ENCODE results near the gene AJM1.

AJM1 gene

GRCh38 chr9:136885950-136886578 is 43.8 kb downstream of the AJM1 start, which contains the start of gene TRAF2:
TSS of gene TRAF2 (plus strand) at chr9:136886516. CDS start at chr9:136898741, 12,225 bp downstream.
- peak within 1 kb of the TSS; percentile 79 to 97 for H3K4me3 ChIP-seq (ENCODE audit: low read depth in 1 of 2, low read length in 1 of 2)
- peaks cover 11% of the 10 kb centered on the region for H3K36me3 ChIP-seq
- H3K4me1 ChIP-seq (ENCODE audit: control insufficient read depth in 1 of 2, insufficient read depth in 1 of 2, low read depth in 1 of 2, low read length in 1 of 2), result peaks cover 19 to 28% of the 10 kb centered on the region in 2 experiments
- H3K27me3 ChIP-seq, result peaks cover 21% of the 10 kb centered on the region
- peak; percentile 19 for TF ChIP-seq CTCF (IDR thresholded peaks at IDR 0.05)
- H3K27ac ChIP-seq, result peak within 1 kb of the TSS; percentile 74
- no peaks in the 10 kb centered on the region for H3K9me3 ChIP-seq

- peak overlapping the region; percentile 74 for H3K27ac ChIP-seq
- H3K36me3 ChIP-seq, result peaks cover 11% of the 10 kb centered on the region
- H3K27me3 ChIP-seq, result peaks cover 12% of the 10 kb centered on the region
- no peak for TF ChIP-seq CTCF (IDR thresholded peaks at IDR 0.05)
- no peaks in the 10 kb centered on the region for H3K9me3 ChIP-seq
- peak overlapping the region; percentile 79 to 97 for H3K4me3 ChIP-seq (ENCODE audit: low read depth in 1 of 2, low read length in 1 of 2)
- peaks cover 19 to 28% of the 10 kb centered on the region in 2 experiments for H3K4me1 ChIP-seq (ENCODE audit: control insufficient read depth in 1 of 2, insufficient read depth in 1 of 2, low read depth in 1 of 2, low read length in 1 of 2)
Observed at GRCh38 chr9:136886610-136887597, 44.6 kb downstream of the AJM1 start.

- H3K27ac ChIP-seq, result no peak overlapping the region
Observed at GRCh38 chr9:136888454-136888853, 46.2 kb downstream of the AJM1 start.

GRCh38 chr9:136889858-136890257 is 47.6 kb downstream of the AJM1 start:
- Histone ChIP-seq H3K36me3 (peaks cover 19% of the 10 kb centered on the region), H3K4me3 (ENCODE audit: low read depth in 1 of 2, low read length in 1 of 2) (no peak overlapping the region), H3K27ac (no peak overlapping the region), H3K27me3 (no peaks in the 10 kb centered on the region), H3K9me3 (no peaks in the 10 kb centered on the region), H3K4me1 (ENCODE audit: control insufficient read depth in 1 of 2, insufficient read depth in 1 of 2, low read depth in 1 of 2, low read length in 1 of 2) (peaks cover 19 to 20% of the 10 kb centered on the region in 2 experiments)
- TF ChIP-seq CTCF (IDR thresholded peaks at IDR 0.05), result no peak

More at GRCh38 chr9:136888454-136888853, 46.2 kb downstream of the AJM1 start:
- no peaks in the 10 kb centered on the region for H3K27me3 ChIP-seq
- peaks cover 19 to 20% of the 10 kb centered on the region in 2 experiments for H3K4me1 ChIP-seq (ENCODE audit: control insufficient read depth in 1 of 2, insufficient read depth in 1 of 2, low read depth in 1 of 2, low read length in 1 of 2)
- no peaks in the 10 kb centered on the region for H3K9me3 ChIP-seq
- peaks cover 19% of the 10 kb centered on the region for H3K36me3 ChIP-seq
- no peak for TF ChIP-seq CTCF (IDR thresholded peaks at IDR 0.05)
- no peak overlapping the region for H3K4me3 ChIP-seq (ENCODE audit: low read depth in 1 of 2, low read length in 1 of 2)

- no peak overlapping the region for H3K4me3 ChIP-seq (ENCODE audit: low read depth in 1 of 2, low read length in 1 of 2)
- no peaks in the 10 kb centered on the region for H3K27me3 ChIP-seq
- H3K36me3 ChIP-seq, result peaks cover 25% of the 10 kb centered on the region
- no peaks in the 10 kb centered on the region for H3K9me3 ChIP-seq
- no peak overlapping the region for H3K27ac ChIP-seq
- peaks cover 16% of the 10 kb centered on the region in 2 experiments for H3K4me1 ChIP-seq (ENCODE audit: control insufficient read depth in 1 of 2, insufficient read depth in 1 of 2, low read depth in 1 of 2, low read length in 1 of 2)
- TF ChIP-seq CTCF (IDR thresholded peaks at IDR 0.05), result no peak
Observed at GRCh38 chr9:136890661-136891060, 48.4 kb downstream of the AJM1 start.
